GM18505 (cell line): ENCODE results near the gene SF3B2.
"Not testable (repeated sequence)": the region's sequence is repeated elsewhere in the genome, so short reads cannot be mapped to it uniquely, and the experiment has no call there.

Experiments used
- ATAC-seq: cut with Tn5 transposase; IDR thresholded peaks from one replicate; pipeline ENCODE4 v1.9.1; 2021; ENCODE audit not compliant: unreplicated experiment
- POLR2A ChIP-seq: IDR thresholded peaks from 4 replicates; pipeline ENCODE4 v1.6.1; 2011; ENCODE audit warnings: borderline replicate concordance; ENCODE audit not compliant: insufficient read depth, insufficient read length; ENCODE audit errors: extremely low read depth

Gene SF3B2

DNA sequence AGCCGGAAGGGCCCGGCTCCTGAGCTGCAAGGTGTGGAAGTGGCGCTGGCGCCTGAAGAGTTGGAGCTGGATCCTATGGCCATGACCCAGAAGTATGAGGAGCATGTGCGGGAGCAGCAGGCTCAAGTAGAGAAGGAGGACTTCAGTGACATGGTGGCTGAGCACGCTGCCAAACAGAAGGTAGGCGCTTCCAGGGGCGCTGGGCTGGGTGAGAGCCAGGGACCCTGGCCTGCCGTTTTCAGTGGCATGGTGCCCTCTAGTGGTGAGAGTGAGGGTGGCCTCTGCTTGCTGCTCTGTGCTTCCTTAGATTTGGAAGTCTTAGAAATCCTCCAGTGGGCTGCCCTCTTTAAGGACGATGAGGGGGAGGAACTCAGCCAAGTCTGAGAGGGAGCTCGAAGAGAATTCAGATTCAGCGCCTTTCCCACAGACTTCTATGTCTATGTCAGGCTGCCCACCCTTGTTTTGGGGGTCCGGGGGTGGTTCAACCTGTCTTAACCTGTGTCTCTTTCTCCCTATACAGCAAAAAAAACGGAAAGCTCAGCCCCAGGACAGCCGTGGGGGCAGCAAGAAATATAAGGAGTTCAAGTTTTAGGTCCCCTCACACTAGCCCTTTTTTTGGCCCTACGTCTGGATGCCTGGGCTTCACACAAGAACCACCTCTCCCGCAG, 16.1 kb downstream of the SF3B2 start:
- ATAC-seq = no peak
- no peak for TF ChIP-seq POLR2A

GRCh38 chr11:66068923-66069714, 17.0 kb downstream of the SF3B2 start:
- TF ChIP-seq POLR2A = no peak
- no peak for ATAC-seq

GRCh38 chr11:66069715-66070603, 17.8 kb downstream of the SF3B2 start, which contains the start of gene PACS1:
PACS1 (plus strand) TSS chr11:66070272; CDS start chr11:66070487, 215 bp downstream.
- peak; percentile 61 for ATAC-seq
- TF ChIP-seq POLR2A = peak; percentile 63

GRCh38 chr11:66070604-66071380, 18.6 kb downstream of the SF3B2 start:
- ATAC-seq = peak; percentile 20
- TF ChIP-seq POLR2A = no peak

- no peak for TF ChIP-seq POLR2A
- no peak for ATAC-seq
These were observed 19.2 kb downstream of the SF3B2 start for GRCh38 chr11:66071381-66071801.

GRCh38 chr11:66072081-66072480, 19.9 kb downstream of the SF3B2 start:
- TF ChIP-seq POLR2A = no peak
- ATAC-seq = no peak

DNA sequence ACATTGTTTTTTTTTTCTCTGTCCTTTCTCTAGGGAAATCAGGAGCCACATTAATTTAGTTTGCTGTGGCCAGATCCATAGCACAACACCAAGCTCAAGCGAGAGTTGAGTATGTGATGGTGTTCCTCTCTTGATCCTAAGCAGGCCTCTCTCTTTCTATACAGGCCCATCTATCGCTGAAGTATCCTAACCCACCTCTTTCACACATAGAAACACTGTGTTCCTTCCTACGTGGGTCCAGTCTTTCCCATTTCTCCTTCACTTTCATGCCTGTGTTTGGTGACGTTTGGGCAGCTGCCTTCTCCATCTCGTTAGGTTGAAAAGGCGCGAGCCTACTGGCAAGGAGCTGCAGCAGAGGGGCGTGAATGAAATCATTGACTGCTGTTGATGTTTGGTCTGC, 20.4 kb downstream of the SF3B2 start:
- no peak for ATAC-seq
- TF ChIP-seq POLR2A = no peak

GRCh38 chr11:66073669-66074068, 21.5 kb downstream of the SF3B2 start:
- no peak for ATAC-seq
- TF ChIP-seq POLR2A = no peak

DNA sequence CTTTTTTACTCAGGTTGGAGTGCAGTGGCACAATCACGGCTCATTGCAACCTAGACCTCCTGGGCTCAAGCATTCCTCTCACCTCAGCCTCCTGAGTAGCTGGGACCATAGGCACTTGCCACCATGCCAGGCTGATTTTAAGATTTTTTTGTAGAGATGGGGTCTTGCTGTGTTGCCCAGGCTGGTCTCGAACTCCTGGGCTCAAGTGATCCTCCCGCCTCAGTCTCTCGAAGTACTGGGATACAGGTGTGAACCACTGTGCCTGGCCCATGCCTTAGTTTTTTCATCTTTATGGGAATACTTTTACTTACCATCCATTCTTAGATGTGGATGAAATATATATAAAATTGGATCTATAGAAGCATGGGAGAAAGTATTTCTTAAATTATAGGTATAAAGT, 23.1 kb downstream of the SF3B2 start:
- ATAC-seq = no peak
- no peak for TF ChIP-seq POLR2A

GRCh38 chr11:66076561-66076960, 24.4 kb downstream of the SF3B2 start:
- TF ChIP-seq POLR2A = no peak
- no peak for ATAC-seq

- no peak for ATAC-seq
- TF ChIP-seq POLR2A = no peak
These were observed 25.8 kb downstream of the SF3B2 start for GRCh38 chr11:66077927-66078326.

DNA sequence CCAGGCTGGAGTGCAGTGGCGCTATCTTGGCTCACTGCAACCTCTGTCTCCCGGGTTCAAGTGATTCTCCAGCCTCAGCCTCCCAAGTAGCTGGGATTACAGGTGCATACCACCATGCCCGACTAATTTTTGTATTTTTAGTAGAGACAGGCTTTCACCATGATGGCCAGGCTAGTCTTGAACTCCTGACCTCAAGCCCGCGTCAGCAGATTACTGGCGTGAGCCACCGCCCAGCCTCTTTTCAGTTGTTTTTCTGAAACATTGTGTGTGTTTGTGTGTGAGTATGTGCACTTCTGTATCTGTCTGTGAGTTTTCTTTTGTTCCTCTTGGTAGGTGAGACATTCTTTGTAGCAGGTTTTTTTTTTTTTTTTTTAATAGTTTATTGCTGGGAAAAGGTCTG, 26.8 kb downstream of the SF3B2 start:
- ATAC-seq = not testable (repeated sequence)
